ENCODE results near the gene CD81. TPM values are rescaled to one million over a fixed set of nuclear protein-coding genes. Genes with fewer than 3 reads are reported as not detected.
A peak's percentile ranks its signal among the peaks of the same experiment; 100 is the strongest.

The CD81 gene
- total and polyA plus RNA-seq, 2 experiments from 2014 or later: 88.6 to 290 TPM

DNA sequence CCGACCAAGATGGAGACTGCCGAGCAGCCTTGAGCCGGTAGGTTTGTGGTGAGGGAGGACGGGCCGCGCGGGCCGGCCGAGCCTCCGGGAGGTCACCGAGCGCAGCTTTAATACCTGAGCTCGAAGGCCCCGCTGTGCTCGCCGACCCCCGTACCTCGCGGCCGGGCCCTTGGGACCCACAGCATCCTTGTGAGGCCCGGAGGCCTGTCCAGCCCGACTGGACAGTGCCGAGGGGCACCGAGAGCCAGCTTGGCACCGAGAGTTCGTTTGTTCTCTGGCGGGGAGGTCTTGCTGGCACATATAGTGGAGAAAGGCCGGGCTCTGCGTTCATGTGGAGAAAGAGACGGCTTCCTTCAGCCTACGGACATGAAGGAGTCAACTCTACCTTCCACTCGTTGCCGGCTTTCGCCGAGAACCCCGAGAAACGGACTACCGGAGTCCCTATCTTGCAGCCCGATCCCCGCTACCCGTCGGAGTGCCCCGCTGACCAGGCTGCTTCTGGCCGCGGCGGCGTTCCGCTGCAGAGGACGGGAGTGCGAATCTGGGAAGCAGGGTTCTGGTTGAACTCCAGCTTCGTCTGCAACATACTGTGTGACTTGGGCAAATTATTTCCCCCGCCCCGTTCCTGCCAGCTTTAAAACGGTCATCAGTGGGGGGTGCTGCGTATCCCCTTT is 23.8 kb downstream of the CD81 start:
- ATAC-seq (no peak), DNase-seq (ENCODE audit: low spot score) (no peak)
- H3K4me2 ChIP-seq: peak overlapping the region; percentile 95
- H3K4me3 Mint-ChIP-seq: peak overlapping the region; percentile 89
- no peaks in the 10 kb centered on the region; the same call in 1 of the 2 replicates for H3K36me3 ChIP-seq (ENCODE audit: insufficient read depth)
- H3K27me3 ChIP-seq (ENCODE audit: insufficient read depth): no peaks in the 10 kb centered on the region
- TF ChIP-seq NANOG (IDR thresholded peaks at IDR 0.05; ENCODE audit: borderline replicate concordance) (no peak), JUNB (IDR thresholded peaks at IDR 0.05; ENCODE audit: unreplicated experiment) (no peak), ZNF462 (CRISPR knock-in tag; IDR thresholded peaks at IDR 0.05) (no peak), CTCF (conservative IDR thresholded peaks at IDR 0.05; ENCODE audit: low read depth in 2 of 2) (no peak), REST (IDR thresholded peaks at IDR 0.05; ENCODE audit: unreplicated experiment) (no peak), ZNF331 (CRISPR knock-in tag; IDR thresholded peaks at IDR 0.05; ENCODE audit: low read depth) (no peak), CREB1 (CRISPR knock-in tag; IDR thresholded peaks at IDR 0.05; ENCODE audit: low read depth) (no peak), STAT1 (IDR thresholded peaks at IDR 0.05; ENCODE audit: unreplicated experiment) (no peak), ZNF114 (CRISPR knock-in tag; IDR thresholded peaks at IDR 0.05) (no peak), EZH2phosphoT487 (IDR thresholded peaks at IDR 0.05; ENCODE audit: unreplicated experiment) (no peak), POLR2AphosphoS5 (IDR thresholded peaks at IDR 0.05; ENCODE audit: low read depth) (no peak), EZH2 (IDR thresholded peaks at IDR 0.05; ENCODE audit: low read depth, unreplicated experiment) (no peak)
- TF ChIP-seq, protein P1, sequence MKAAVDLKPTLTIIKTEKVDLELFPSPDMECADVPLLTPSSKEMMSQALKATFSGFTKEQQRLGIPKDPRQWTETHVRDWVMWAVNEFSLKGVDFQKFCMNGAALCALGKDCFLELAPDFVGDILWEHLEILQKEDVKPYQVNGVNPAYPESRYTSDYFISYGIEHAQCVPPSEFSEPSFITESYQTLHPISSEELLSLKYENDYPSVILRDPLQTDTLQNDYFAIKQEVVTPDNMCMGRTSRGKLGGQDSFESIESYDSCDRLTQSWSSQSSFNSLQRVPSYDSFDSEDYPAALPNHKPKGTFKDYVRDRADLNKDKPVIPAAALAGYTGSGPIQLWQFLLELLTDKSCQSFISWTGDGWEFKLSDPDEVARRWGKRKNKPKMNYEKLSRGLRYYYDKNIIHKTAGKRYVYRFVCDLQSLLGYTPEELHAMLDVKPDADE (IDR thresholded peaks at IDR 0.05): no peak
- peaks cover 16% of the 10 kb centered on the region for H3K27me3 Mint-ChIP-seq (ENCODE audit: insufficient read depth, low read depth, poor library complexity)
- H3K9me2 ChIP-seq (ENCODE audit: insufficient read depth): no peaks in the 10 kb centered on the region
- H3K27ac Mint-ChIP-seq: peak overlapping the region; percentile 91; the same call in 1 of the 2 replicates
- H3K4me1 ChIP-seq (ENCODE audit: insufficient read depth): peaks cover 6% of the 10 kb centered on the region; the same call in 1 of the 2 replicates
- peak overlapping the region; percentile 96 for H3K4me3 ChIP-seq
- peak overlapping the region; percentile 57; the same call in 1 of the 2 replicates for H3K27ac ChIP-seq (ENCODE audit: low read depth)
- H4K20me1 ChIP-seq (replicated peaks; ENCODE audit: insufficient read depth): no peaks in the 10 kb centered on the region
- H3K4me1 Mint-ChIP-seq: peaks cover 3% of the 10 kb centered on the region; the same call in 2 of the 3 replicates
- peaks cover 12% of the 10 kb centered on the region for H3K79me2 ChIP-seq (replicated peaks; ENCODE audit: insufficient read depth)
- peak overlapping the region; percentile 34 for H2AFZ ChIP-seq
- no peaks in the 10 kb centered on the region for H3K9me3 Mint-ChIP-seq
- H3F3A ChIP-seq (replicated peaks; ENCODE audit: low read depth): no peaks in the 10 kb centered on the region
- peaks cover 19% of the 10 kb centered on the region; the same call in 2 of the 3 replicates for H3K36me3 Mint-ChIP-seq (ENCODE audit: low read depth)
